ENCODE measurements around the gene ENDOV.

DNA sequence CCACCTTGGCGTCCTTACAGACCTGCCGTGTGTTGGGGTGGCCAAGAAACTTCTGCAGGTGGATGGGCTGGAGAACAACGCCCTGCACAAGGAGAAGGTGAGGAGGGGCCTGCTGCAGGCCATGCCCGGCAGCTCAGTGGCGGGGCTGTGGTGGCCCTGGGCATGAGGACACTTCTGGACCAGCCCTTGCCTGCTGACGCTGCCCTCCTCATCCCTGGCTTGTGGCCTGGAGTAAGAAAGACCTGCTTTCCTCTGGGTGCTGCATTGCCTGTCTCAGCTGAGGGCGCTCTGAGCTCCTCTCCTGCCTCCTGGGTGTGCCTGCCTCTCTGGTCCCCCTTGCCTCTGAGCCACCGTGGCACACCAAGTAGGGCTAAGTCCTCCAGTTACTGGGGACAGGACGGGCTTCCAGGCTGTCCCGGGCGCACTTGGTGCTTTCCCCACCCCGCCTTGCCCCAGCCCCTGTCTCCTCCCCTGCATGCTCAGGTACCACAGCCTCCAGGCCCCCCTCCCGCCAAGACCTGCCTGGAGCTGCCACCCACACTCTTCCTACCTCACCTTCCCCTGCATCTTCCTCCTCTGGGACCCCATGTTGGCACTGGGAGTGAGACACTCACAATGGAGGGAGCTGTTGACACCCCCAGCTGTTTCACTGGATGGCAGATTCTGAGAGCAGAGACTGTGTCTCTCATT is 8.7 kb downstream of the ENDOV start:
- TF ChIP-seq, protein P1, sequence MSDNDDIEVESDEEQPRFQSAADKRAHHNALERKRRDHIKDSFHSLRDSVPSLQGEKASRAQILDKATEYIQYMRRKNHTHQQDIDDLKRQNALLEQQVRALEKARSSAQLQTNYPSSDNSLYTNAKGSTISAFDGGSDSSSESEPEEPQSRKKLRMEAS (IDR thresholded peaks at IDR 0.05), result no peak
- no peak for TF ChIP-seq JUND (IDR thresholded peaks at IDR 0.05)
- no peak for TF ChIP-seq NR2F2 (IDR thresholded peaks at IDR 0.05)
- TF ChIP-seq, protein P2, sequence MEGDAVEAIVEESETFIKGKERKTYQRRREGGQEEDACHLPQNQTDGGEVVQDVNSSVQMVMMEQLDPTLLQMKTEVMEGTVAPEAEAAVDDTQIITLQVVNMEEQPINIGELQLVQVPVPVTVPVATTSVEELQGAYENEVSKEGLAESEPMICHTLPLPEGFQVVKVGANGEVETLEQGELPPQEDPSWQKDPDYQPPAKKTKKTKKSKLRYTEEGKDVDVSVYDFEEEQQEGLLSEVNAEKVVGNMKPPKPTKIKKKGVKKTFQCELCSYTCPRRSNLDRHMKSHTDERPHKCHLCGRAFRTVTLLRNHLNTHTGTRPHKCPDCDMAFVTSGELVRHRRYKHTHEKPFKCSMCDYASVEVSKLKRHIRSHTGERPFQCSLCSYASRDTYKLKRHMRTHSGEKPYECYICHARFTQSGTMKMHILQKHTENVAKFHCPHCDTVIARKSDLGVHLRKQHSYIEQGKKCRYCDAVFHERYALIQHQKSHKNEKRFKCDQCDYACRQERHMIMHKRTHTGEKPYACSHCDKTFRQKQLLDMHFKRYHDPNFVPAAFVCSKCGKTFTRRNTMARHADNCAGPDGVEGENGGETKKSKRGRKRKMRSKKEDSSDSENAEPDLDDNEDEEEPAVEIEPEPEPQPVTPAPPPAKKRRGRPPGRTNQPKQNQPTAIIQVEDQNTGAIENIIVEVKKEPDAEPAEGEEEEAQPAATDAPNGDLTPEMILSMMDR (IDR thresholded peaks at IDR 0.05; ENCODE audit: low read depth, low read length, missing input control), result no peak
- no peak for TF ChIP-seq TAF1 (conservative IDR thresholded peaks at IDR 0.05)
- TF ChIP-seq RAD21 (IDR thresholded peaks at IDR 0.05), result no peak
- no peak for TF ChIP-seq SP1 (IDR thresholded peaks at IDR 0.05)
- no peak for TF ChIP-seq GABPA (IDR thresholded peaks at IDR 0.05 in 1 of 2, conservative IDR thresholded peaks at IDR 0.05 in 1 of 2)
- TF ChIP-seq RXRA (IDR thresholded peaks at IDR 0.05), result no peak

Measured in liver (tissue), 3 donors.